NCI-H1417 treated with DMSO at 0.1 percent for 48 hours (cell line): ENCODE results near the gene GMDS.
"Not testable (repeated sequence)": the region's sequence is repeated elsewhere in the genome, so short reads cannot be mapped to it uniquely, and the experiment has no call there.

Source experiments
- DNase-seq: peaks from one replicate; lab custom pipeline; 2025; lab: John Stamatoyannopoulos, UW

The GMDS gene

DNA sequence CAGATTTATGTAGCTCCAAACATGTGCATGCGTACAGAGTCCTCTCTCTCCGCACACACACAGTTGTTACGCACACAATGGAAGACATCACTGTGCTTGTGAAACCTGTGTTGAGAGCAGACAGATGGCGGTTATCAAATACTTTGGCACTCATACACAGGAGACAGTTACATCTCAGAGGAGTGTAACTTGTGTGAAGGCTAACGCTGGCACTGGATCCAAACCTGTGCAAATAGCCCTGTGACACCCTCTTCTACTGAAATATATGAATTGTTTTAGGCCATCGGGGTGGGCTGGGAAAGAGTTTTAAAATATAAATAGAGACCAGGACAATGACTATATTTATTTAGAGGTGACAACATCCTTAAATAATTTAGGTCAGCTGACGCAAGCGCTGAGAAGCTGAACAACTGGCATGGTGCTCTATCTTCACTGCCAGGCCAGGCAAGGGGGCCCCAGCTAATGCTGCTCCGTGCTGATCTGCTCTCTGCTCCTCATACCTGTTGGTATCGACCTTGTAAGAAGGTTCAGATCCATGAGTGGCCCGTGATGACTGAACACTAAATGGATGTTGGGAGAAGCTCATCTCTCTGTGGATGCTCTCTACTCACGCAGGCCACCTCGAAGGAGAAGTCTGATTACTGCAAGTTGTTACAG lies 566.2 kb downstream of the GMDS start:
- DNase-seq, result no peak

DNA sequence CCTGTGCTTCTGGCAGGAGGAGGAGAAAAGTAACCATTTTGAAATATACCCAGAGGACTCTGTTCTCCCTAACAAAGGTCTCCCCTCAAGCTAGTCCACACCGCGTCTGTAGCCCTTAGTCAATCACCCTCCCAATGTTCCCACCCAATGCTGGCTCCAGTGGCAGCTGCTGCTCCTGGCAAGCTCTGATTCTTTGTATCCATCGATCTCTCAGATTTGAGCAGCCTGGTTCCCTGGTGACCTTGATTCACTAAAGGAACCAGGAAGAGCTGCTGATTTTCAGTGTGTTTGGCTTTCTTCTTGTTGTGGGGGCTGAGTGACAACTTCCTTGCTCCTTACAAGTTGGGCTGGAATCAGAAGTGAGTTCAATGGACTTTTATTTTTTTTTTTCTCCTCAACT lies 567.2 kb downstream of the GMDS start:
- DNase-seq, result no peak

DNA sequence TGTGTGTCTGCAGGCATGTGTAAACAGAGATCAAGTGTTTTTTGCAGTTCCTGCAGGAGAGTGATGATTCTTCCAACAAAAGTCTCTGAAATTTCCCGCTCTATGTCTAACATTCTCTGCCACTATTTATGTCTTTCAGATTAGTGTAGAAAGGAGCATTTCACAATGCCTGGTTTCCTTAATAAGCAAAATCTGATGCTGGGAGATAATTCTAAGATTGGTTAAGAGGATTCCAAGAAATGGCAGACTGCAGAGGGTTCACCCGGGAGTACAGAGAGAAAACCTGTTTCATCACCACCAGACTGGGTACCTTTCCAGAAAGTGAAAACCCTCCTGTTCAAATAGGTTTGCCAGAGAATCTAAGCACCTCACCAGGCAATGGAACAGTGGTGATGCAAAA lies 573.0 kb downstream of the GMDS start:
- no peak for DNase-seq

DNA sequence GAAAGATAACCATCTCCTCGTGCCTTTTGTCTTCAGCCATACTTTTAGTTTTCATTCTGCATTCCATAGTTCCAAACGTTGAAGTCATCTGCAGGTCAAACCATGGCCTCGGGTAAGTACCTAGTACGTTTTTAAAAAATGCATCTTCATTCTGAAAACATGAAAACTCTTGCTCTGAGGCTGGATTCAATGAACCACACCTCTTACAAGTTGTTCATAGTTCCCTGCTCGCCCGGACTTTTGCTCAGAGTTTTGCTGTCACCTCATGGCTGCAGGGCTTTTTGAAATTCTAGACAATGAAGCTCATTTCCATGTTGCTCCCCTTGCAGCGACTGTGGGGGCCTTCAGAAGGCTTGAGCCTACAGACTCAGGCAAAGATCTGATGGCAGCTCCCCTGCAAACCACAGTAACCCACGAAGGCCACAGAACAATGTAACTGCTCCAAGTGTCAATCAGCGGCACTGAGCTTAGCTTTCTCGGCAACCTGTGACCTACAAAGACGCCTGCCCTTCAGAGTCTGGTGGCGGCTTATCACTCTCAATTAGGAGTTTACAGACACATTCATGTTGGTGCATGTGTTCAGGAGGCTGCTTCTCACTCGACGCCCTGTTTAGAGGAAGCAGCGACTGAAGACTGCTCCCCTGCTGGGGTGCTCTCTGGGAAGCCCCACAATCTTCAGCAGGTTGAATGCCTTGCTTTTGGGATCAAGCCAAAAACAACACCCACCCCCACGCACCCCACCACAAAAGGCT lies 574.5 kb downstream of the GMDS start:
- no peak for DNase-seq

DNA sequence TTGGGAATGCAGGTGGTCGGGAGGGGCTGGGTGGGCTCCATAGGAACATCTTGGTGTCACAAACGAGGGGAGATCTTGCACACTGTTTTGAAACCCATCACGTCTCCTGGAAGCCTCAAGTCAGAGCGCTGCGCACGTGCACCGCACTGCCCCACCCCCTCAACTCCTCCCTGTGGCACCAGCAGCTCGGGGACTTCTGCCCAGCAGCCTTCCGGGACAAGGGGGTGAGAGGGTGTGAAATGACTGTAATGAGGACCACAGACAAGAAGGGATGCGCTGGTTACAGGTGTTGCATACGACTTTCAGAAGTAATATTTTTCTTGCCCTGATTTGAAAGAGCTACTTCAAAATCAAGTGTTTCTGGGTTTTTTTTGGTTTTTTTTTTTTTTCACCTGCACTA lies 575.4 kb downstream of the GMDS start:
- no peak for DNase-seq

DNA sequence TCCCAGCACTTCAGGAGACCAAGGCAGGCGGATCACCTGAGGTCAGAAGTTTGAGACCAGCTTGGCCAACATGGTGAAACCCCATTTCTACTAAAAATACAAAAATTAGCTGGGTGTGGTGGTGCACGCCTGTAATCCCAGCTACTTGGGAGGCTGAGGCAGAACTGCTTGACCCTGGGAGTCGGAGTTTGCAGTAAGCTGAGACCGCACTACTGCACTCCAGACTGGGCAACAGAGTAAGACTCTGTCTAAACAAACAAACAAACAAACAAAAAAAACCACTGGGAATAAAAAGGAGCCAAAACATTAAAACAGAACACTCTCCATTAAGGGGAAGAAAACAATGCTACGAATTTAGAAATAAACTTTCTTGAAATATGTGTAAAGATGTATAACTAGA lies 576.9 kb downstream of the GMDS start:
- not testable (repeated sequence) for DNase-seq

DNA sequence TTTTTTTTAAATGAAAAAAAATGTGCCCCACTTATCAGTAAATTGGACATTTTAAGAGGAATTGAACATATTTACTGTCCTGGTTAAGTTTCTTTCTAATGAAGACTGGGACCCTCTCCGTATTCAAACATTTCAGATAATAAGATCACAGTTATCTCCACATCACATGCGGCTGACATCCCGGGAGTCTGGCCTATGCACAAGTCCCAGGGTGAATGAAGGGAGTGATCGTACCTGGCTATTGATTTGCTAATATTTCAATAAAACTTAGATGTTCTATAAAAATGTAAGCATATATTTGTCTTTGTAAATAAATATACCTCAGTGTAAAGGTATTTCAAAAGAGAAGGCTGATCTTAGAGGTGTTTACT lies 577.6 kb downstream of the GMDS start:
- DNase-seq, result no peak

DNA sequence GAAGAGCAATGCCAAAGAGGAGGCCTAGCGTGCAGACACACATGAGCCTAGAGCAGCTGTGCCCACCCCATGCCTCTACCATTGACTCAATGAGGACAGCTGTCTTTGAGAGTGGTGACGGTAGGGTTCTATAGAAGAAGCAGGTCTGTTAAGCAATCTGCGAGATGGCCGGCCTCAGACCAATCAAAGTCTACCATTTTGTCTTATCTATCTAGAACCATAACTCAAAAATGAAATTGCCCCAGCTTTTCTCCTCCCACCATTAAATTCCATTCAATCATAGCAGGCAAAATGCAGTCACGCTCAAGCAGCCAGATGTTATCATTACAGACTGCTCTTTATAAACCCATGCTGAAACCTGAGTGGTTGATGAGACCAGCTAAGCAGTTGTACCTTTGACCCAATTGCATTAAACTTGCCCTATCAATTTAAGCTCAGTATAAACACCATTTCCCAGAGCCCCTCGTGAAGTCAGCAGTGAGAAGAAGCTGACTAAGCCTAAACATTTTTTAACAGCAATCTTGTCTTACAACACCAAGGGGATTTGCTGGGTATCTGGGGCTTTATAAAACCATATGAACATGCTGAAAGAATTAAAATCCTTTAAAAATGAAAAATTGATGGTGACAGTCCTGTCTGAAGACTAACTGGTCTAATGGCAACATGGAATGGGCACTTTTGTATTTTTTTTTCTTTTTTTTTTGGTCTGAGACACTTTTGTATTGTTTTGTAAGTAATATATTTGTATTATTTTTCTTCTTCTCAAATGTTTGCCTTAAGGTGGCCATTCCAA lies 578.2 kb downstream of the GMDS start:
- no peak for DNase-seq

DNA sequence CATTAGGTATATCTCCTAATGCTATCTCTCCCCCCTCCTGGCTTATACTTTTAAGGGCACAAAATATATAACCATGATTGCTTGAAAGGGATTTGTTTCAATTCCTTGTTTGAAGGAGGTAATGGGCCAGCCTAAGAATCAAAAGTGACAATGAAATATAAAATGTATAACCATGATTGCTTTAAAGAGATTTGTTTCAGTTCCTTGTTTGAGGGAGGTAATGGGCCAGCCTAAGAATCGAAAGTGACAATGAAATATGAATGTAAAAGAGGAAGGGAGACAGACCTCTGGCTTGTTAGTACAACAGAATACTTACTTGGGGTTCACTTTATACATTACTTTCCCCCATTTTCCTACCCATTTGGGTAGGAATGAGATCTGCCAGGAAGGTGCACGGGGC lies 580.2 kb downstream of the GMDS start:
- no peak for DNase-seq

DNA sequence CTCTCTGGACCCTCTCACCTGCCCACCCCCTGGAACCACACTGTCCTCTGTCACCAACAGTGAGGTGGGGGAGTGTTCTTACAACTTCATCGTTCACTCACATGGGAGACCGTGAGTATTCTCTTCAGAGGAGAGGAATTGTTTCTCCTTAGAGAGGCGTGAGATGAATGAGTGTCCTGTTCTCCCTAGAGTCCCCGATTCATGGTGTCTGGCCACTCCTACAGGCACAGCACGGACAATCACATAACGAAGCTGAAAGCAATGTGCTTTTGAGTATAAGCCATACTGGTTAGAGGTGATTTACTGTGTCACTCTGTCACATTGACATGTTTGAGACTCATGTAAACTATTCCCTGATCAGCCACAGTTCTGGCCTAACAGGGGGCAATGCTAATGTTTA lies 581.1 kb downstream of the GMDS start:
- DNase-seq, result no peak

DNA sequence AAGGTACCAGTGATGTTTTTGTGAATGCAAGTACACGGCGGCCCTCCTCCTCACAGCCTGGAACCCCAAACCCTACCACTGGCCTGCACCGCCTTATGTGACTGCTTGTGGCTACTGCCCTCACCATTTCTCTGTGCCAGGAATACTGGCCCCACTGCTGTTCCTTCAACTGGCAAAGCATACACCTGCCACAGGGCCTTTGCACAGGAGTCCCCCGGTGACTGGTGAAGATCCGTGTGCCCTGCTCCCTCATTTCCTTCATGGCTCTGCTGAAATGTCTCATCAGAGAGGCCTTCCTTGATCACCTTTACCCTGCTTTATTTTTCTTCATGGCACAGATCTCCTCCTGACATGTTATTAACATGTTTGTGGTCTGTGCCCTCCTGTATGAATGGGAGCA lies 581.9 kb downstream of the GMDS start:
- no peak for DNase-seq

DNA sequence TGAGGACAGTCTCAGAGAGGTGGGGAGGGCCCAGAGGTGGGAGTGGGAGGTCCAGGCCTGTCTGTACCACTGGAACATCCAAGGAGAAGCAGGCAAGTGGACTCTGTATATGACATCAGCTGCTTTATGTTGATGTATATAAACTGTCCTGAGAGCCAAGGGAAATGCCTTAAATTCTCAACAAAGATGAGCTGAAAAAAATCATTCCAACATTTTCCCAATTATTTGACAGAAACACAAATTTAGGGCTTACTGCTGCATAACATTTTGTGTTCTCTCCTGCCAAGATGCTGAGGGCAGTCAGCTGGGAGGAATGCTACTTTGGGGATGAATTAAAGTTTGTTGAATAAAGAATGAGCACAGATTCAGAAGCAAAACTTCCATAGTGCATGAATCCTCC lies 582.9 kb downstream of the GMDS start:
- DNase-seq, result no peak

DNA sequence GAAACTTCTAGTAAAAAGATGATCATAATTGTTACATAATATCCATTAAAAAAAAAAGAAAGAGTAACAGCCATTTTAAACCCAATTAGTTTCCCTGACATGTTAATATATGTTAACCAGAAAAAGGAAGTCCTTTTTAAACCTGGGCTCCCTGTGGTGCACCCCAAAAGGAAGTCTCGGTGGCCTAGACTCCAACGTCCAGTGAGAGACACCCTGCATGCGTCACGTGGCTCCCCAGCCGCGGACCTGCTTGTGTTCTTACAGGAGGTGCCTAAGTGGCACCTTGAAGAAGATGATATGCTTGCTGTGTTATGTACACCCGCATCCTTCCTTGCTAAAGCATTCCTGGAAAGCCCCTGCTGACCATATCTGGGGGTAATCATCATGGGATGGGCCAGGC lies 585.6 kb downstream of the GMDS start:
- DNase-seq, result no peak

DNA sequence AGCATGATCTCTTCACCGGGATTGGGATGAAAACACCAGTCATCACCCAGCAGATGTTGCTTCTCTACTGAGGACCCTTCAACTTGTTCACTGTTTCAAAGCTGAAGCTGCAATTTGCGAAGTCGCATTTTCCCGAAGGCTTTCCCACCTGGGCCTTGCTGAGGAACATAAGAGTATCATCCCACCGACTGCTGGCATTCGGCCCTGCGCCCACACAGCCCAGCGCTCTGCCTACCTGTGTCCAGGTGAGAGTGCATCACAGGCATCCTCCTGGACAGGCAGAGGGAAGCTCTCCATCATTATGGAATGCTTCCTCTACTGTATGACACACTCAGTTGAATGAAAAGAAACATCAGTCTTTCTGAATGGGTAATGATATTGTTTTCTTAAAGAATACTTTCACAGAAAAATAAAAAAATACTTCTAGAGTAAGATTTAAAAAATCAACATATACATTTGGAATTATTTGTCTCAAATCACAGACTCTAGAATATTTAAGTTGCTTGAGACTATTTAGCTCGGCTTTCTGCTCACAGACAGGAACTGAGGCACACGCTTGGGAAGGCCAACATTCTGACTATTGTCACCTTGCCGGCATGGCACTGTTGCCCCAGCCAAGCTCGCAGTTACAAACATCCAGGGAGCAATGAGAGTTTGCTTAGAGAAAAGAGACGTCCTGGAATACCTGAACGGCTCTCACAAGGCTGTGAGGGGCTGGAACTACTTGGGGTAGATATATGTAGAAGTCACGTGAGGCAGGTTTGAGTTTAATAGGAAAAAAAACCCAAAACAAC lies 587.0 kb downstream of the GMDS start:
- no peak for DNase-seq

DNA sequence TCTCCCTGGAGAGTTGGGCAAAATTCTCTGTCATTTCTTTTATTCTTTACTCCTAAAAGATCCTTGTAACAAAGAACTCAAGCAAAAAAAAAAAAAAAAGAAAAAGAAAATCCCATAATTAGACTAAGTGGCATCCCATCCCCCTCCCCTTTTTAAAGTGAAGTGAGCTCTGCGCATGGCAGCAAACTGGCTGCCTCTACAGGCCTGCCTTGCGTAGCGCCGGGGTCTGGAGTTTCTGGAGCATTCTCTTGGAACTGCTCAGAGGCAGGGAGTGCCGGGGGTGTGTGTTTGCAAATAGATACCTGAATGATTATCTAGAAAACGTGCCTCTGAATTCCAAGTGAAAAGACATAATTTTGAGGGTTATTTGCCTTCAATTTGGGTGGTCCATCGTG lies 587.6 kb downstream of the GMDS start:
- DNase-seq, result no peak

DNA sequence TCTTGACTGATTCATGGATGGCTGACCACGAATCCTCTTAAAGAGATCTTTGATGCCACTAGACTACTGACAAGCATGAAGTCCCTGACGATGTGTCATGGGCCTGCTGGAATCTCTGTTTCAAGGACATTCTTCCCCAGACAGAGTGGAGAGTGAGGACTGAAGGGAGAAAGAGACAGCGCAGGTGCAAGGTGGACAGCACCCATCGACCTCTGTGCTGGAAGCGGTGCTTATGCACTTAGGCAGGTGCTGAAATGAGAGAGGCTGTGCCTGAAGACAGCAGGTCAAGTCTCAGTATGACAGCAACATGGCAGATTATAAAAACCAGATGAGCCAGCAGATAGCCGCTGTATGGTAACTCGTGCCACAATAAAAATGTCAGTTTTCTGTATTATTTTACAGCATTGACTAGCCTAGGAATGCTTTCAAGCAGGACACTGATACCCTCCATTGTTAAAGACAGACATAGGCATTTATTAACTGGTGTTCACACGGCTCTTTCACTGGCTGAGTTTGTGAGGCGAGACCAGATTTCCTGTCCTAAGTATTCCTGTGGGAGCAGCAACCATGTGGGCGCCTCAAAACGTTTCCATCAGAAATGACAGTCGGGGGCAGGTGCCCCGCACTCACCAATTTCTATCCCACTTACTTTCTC lies 588.2 kb downstream of the GMDS start:
- DNase-seq, result no peak

DNA sequence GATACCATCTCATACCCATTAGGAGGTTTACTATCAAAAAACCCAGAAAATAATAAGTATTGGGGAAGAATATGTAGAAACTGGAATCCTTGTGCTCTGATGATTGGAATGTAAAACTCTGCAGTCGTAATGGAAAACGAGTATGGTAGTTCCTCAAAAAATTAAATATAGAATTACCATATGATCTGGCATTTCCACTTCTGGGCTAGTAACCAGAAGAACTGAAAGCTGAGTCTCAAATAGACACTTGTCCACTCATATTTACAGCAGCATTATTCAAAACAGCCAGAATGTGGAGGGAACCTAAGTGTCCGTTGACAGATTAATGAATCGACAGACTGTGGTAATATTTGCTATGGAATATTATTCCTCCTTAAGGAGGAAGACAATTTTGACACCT lies 591.4 kb downstream of the GMDS start:
- no peak for DNase-seq

DNA sequence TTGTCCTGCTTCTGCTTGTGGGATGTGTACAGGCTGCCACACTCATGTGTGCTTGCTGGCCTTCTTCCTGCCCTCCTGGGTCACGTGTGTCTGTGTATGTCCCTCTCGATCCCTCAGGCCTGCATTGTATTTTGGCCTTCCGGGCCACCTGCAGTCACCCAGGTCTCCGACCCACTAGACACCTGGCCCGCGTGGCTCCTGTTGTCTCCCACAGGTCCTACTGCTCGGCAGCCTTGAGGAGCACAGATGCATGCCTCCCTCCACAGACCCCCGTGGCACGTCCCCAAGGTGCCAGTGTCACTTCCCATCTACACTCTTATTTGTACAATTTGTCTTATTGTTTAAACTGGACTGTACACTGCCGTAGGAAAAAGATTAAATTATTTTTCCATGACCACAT lies 592.6 kb downstream of the GMDS start:
- DNase-seq, result no peak

DNA sequence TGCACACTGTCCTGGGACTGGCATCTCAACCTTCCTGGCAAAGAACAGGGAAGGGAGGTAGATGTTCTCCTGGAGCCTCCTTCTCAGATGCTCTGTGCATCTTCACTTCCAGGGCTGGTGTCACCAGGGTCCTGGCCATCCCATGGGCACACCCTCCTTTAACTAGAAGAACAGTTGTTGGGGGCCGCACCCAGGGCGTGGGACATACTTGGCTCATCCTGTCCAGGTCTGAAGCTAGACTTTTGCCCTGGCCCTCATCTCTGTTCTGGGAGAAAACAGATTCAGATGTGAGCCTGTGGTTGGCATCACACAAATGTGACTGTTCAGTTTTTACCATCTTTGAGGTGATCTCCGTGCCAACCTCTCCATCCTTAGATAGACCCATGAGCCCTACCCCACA lies 594.0 kb downstream of the GMDS start:
- DNase-seq, result no peak

DNA sequence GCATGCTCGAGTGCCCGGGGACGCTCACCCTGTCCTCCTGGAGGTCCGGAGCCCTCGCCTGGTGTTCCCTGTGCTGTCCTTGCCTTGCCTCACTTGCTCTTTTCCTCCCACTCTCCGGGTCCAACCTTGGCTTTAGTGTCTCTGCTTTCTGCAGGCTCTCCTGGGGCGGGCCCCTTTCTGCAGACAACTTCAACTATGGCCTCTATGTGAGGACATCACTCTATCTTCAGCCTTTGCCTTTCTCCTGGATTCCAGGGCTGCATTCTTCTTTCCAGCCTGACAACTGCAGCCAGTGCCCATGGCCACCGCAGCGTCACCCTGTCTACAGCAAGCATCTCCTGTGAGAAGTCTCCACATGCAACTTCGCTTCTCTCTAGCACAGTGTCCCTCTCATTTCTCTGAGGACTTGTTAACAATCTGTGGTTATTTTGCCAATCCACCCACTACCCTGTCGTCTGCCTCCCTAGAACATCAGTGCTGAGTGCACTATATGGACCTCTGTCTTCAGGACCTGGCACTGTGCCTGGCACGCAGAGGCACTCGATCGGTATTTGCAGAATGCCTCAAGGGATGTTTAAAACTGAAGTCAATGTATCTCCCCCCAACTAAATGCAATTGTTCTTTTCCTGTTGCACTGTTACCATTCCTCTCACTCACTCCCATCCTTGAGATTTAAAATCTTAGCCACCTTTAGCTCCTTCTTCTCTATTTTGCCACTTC lies 599.8 kb downstream of the GMDS start:
- no peak for DNase-seq

DNA sequence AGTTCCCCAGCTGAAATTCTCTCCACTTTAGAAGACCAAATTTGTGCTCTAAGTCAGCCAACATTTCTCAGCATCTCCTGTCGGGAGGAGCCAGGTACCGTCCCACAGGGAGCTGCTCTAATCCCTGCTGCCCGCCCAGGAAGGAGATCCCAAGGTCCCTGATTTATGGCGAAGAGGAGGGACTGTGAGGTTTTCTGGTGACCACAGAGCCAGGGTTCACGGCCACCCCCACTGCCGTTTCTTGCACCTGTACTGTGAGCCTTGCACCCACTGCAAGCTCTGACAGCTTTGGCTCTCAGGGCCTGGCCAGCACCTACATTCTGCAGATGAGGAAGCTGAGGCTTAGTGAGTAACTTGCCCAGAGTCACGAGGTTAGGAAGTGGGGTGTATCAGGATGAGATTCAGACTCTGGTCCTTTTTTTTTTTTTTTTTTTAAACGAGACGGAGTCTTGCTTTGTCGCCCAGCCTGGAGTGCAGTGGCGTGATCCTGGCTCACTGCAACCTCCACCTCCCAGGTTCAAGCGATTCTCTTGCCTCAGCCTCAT lies 600.8 kb downstream of the GMDS start:
- DNase-seq, result no peak
